Stimulated activated naive CD8-positive, alpha-beta T cell treated with anti-CD3 and anti-CD28 coated beads, Interleukin-15, amount 100 ng/mL, for 72 hours (primary cell): ENCODE measurements around the gene LARP4B.

Experiments
- ATAC-seq: fragments of 150-1000 bp; cut with Tn5 transposase; 2 replicates; pipeline ENCODE4 v1.10.0; 2021; ENCODE audit warnings: mild to moderate bottlenecking, moderate library complexity
- DNase-seq, 2 donors: peaks; one replicate each; pipeline ENCODE4 v3.0.0; 2021 to 2022
- H3K27ac Mint-ChIP-seq, 2 donors: one replicate each; pipeline ENCODE4 v1.8.0; 2022; ENCODE audit warnings: mild to moderate bottlenecking in 2 of 2, mixed read lengths in 2 of 2, moderate library complexity in 2 of 2
- H3K27me3 Mint-ChIP-seq: one replicate; pipeline ENCODE4 v1.8.0; 2022; ENCODE audit warnings: mixed read lengths
- H3K4me1 Mint-ChIP-seq: one replicate; pipeline ENCODE4 v1.8.0; 2022; ENCODE audit warnings: mild to moderate bottlenecking, mixed read lengths
- H3K4me3 Mint-ChIP-seq, 2 donors: one replicate each; pipeline ENCODE4 v1.8.0; 2022; ENCODE audit warnings: mild to moderate bottlenecking in 2 of 2, mixed read lengths in 2 of 2, moderate library complexity in 1 of 2
- H3K9me3 Mint-ChIP-seq, 2 donors: one replicate each; pipeline ENCODE4 v1.8.0; 2022; ENCODE audit warnings: mixed read lengths in 2 of 2

Gene LARP4B

DNA sequence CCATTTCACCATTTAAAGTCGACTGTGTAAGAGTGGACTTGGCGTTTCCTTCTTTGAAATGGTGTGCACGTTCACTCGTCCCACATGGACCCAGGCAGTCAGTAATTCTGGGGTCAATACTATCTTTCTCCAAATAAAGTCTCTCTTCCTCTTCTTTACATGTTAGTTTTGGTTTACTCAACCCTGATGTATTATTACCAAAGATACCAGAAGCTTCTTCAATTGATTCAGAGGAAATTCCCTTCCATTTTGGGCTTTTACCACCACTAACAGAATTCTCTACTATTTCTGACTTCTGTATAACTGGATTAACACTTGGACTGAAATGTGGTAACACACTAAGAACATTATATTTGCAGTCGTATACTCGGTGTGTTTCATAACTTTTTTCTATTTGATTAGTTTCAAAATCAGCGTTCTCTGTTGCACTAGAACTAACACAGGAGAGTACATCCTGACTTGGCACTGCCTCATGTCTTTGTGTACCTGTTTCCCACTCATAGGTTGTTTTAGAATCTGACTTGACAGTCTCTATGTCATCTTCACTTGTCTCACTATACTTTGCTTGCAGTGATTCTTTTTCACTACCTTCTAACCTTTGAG is 60.8 kb downstream of the LARP4B start:
- ATAC-seq (peak; percentile 64), DNase-seq (no peak)
- Mint-ChIP-seq H3K4me1 (peaks cover 34% of the 10 kb centered on the region), H3K4me3 (no peak overlapping the region), H3K27ac (peak overlapping the region; percentile 73 to 75), H3K27me3 (no peaks in the 10 kb centered on the region), H3K9me3 (no peaks in the 10 kb centered on the region)

DNA sequence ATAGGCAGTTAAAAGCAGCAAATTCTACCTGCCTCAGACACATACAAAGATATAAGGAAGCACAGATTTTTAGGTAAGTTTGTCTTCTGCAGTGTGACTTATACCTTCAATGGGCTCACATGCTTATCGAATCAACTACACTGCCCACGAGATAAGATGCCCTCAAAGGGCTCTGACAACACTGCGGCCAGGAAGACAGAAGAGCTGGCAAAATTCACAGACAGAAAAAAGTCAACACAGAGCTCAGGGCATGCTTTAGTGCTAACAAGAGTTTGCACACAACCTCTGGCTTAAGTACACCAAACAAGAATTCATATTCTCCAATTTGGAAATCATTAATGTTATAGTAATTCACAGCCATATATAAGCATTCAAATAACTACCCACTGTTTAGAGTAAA is 62.3 kb downstream of the LARP4B start:
- no peak for ATAC-seq
- no peaks in the 10 kb centered on the region for H3K9me3 Mint-ChIP-seq
- no peak for DNase-seq
- no peak overlapping the region for H3K4me3 Mint-ChIP-seq
- peak overlapping the region in 1 of 2 donors; percentile 71 for H3K27ac Mint-ChIP-seq
- no peaks in the 10 kb centered on the region for H3K27me3 Mint-ChIP-seq
- H3K4me1 Mint-ChIP-seq: peaks cover 40% of the 10 kb centered on the region

DNA sequence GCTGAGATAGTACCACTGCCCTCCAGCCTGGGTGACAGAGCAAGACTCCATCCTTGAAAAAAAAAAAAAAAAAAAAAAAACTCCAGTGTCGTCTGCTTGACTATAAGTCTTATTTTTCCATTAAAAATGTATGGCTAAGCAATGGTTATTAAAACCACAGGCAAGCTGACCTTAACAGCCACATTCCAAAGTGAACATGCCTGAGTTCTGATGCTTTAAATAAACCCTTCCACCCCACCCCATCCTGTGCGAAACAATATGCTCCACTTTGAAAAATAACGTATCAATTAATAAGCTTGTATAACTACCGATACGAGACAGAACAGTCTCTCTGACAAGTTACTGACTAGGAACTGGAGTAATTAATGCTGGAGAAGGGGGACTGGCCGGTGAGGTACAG is 63.7 kb downstream of the LARP4B start:
- peaks cover 40% of the 10 kb centered on the region for H3K4me1 Mint-ChIP-seq
- no peaks in the 10 kb centered on the region for H3K27me3 Mint-ChIP-seq
- H3K9me3 Mint-ChIP-seq: no peaks in the 10 kb centered on the region

DNA sequence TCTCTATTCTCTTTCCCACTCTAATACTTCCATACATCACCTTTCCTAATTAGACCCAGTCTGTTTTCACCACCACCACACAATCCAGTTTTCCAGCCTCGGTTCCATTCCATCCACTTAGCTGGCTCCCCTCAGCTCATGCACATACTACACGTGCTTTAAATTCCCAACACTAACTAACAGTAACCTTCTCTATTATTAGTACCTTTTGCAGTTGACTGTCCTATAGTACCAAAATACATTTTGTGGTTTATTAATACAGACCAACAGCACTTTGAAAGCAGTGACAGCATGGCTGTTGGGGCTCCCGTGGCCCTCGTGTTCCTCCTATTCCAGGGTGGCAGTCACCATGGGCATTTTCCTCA is 64.9 kb downstream of the LARP4B start:
- H3K27ac Mint-ChIP-seq: no peak overlapping the region
- no peak overlapping the region for H3K4me3 Mint-ChIP-seq
- ATAC-seq (no peak), DNase-seq (no peak)
- peaks cover 32% of the 10 kb centered on the region for H3K4me1 Mint-ChIP-seq
- no peaks in the 10 kb centered on the region for H3K27me3 Mint-ChIP-seq
- H3K9me3 Mint-ChIP-seq: no peaks in the 10 kb centered on the region

More for the DNA sequence above, 63.7 kb downstream of the LARP4B start:
- ATAC-seq: no peak
- H3K4me3 Mint-ChIP-seq: no peak overlapping the region
- no peak overlapping the region for H3K27ac Mint-ChIP-seq
- DNase-seq: no peak

DNA sequence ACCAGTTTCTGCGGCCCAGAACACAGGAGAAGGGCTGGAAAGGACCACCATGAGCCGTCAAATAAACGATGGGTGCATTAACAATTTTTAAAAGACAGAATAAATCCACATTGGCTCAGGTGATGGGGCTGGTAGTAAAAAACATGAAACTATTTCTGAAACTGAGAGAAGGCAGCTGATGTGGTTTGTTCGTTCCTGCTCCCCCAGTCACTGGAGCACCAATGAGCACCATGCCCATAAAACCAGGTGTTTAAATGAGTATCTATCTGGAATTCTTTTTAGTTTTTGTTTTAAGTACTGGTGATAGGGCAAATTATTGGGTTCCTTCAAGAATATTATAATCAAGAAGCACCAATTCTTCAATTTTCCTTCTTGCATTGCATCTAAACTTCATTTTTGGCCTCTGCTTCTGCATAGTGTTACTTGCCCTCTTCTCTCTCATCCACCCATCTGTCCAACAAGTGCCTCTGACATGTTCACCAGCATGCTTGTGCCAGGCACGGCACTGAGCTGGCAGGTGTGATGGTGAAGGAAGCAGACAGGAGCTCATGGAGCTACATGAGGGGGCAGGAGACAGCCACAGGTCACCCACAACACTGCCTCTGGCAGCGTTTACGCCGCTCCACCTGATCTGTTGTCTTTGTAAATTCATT is 65.5 kb downstream of the LARP4B start:
- H3K27ac Mint-ChIP-seq: no peak overlapping the region
- no peak overlapping the region for H3K4me3 Mint-ChIP-seq
- H3K27me3 Mint-ChIP-seq: no peaks in the 10 kb centered on the region
- H3K4me1 Mint-ChIP-seq: peaks cover 26% of the 10 kb centered on the region
- DNase-seq (no peak), ATAC-seq (no peak)
- no peaks in the 10 kb centered on the region for H3K9me3 Mint-ChIP-seq

DNA sequence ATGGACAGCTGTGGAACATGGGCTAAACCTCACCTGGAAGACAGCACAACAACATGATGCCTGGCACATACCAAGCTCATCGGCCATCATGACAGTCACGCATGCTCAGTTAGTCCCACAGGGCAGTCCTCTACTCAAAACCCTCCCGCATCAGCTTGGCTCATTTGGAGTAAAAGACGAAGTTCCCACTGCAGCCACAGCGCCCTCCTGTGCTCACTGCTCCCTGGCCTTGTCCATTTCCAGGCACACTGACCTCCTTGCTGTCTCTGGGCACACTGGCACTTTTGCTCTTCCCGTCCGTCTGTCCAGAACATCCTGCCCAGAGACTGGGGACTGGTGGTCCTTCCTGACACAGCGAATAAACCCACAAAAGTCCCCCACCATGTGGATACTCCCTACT is 66.2 kb downstream of the LARP4B start:
- Mint-ChIP-seq H3K27ac (no peak overlapping the region), H3K4me3 (no peak overlapping the region), H3K4me1 (peaks cover 21% of the 10 kb centered on the region), H3K9me3 (no peaks in the 10 kb centered on the region), H3K27me3 (no peaks in the 10 kb centered on the region)
- ATAC-seq: no peak
- no peak for DNase-seq

DNA sequence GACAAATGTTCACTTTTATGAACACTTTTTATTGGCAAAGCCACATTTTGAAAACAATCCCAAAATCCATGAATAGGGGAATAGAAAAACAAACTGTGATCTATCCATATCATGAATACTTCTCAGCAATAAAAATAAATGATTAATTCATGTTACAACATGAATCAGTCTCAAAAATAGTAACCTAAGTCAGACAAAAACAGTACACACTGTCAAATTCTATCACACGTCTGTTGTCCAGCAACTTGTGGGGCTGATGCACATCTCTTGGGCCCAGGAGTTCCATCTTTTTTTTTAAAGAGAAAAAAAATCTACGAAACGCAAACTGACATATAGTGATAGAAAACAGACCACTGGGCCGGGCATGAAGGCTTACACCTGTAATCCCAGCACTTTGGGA is 71.0 kb downstream of the LARP4B start:
- no peaks in the 10 kb centered on the region for H3K27me3 Mint-ChIP-seq

DNA sequence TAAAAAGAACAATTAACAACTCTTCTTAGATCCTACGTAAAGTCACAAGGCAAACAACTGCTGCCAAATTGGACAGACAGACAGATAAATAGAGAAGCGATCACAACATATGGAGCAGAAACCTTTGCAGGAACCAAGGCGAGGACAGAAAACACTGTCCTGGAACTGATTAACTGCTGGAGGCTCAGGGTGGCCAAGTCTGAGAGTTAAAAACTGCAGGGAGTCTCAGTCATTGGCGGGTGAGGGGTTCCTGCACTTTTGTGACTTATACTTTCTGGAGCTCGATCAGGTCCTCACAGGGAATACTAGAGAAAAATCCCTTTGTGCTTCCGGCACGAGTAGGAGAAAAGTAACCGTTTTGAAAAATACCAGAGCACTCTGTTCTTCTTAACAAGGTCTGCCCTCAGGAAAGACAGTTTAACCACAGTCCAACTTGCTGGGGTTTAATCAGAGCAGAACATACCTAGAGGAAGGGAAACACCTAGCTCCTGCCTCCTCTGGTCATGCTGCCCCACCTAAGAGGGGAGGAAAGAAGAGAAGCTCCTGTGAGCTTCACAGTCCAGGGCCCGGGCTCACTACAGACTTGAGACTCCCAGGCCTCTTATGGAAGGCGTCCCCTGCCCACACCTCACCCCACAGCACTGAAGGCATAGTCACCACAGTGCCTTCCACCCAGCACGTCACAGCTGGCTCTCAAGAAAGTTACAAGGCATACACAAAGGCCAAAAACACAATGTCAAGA is 74.9 kb downstream of the LARP4B start:
- H3K27me3 Mint-ChIP-seq: no peaks in the 10 kb centered on the region
- H3K9me3 Mint-ChIP-seq: no peaks in the 10 kb centered on the region
- H3K4me1 Mint-ChIP-seq: peaks cover 23% of the 10 kb centered on the region
- DNase-seq (no peak), ATAC-seq (no peak)
- H3K4me3 Mint-ChIP-seq: no peak overlapping the region
- H3K27ac Mint-ChIP-seq: peak overlapping the region in 1 of 2 donors; percentile 45

More for the DNA sequence above, 71.0 kb downstream of the LARP4B start:
- peaks cover 11% of the 10 kb centered on the region for H3K4me1 Mint-ChIP-seq
- ATAC-seq (no peak), DNase-seq (no peak)
- no peak overlapping the region for H3K4me3 Mint-ChIP-seq
- peak overlapping the region in 1 of 2 donors; percentile 12 for H3K27ac Mint-ChIP-seq
- H3K9me3 Mint-ChIP-seq: no peaks in the 10 kb centered on the region

DNA sequence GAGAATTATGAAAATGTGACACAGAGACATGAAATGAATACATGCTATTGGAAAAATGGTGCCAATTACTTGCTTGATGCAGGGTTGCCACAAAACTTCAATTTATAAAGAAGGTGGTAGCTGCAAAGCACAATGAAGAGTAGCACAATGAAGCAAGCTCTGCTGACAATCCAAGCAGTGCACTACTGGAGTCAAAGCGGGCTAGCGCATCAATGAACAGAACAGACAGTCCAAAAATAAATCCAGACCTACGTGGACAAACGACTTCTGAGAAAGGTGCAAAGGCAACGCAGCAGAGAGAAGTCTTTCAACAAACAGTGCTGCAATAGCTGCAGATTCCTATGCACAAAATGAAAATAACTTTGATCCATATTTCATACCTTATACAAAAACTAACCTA is 75.8 kb downstream of the LARP4B start:
- no peak overlapping the region for H3K27ac Mint-ChIP-seq
- H3K4me3 Mint-ChIP-seq: no peak overlapping the region
- ATAC-seq (no peak), DNase-seq (no peak)
- peaks cover 32% of the 10 kb centered on the region for H3K4me1 Mint-ChIP-seq
- no peaks in the 10 kb centered on the region for H3K27me3 Mint-ChIP-seq
- H3K9me3 Mint-ChIP-seq: peaks cover 6 to 8% of the 10 kb centered on the region in 2 donors

DNA sequence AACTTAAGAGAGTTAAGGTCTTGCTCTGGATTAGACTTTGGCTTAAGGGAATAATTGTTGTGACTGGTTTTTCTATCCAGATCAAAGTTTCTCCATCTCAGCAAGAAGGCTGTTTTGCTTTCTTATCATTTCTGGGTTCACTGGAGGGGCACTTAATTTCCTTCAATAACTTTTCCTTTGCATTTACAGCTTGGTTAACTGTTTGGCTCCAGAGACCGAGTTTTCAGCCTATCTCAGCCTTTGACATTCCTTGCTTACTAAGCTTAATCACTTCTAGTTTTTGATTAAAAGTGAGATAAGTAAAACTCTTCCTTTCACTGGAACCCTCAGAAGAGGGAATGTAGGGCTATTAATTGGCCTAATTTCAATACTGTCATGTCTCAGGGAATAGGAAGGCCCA is 76.4 kb downstream of the LARP4B start:
- no peak for DNase-seq
- ATAC-seq: no peak
- Mint-ChIP-seq H3K9me3 (peaks cover 8 to 13% of the 10 kb centered on the region in 2 donors), H3K4me3 (no peak overlapping the region), H3K27ac (no peak overlapping the region), H3K27me3 (no peaks in the 10 kb centered on the region), H3K4me1 (peaks cover 33% of the 10 kb centered on the region)

DNA sequence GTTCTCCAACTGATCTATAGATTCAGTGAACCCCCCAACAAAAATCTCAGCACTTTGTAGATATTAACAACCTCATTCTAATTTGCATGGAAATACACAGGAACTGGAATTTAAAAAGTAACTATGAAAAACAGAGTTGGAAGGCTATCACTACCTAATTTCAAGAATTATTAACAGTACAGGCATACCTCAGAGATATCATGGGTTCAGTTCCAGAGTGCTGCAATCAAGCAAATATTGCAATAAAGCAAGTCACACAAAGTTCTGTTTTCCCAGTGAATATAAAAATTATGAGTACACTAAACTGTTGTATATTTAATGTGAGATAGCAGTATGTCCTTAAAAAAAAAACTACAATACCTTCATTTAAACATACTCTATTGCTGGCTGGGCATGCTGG is 78.5 kb downstream of the LARP4B start:
- DNase-seq (no peak), ATAC-seq (no peak)
- no peak overlapping the region for H3K27ac Mint-ChIP-seq
- peaks cover 46% of the 10 kb centered on the region for H3K4me1 Mint-ChIP-seq
- H3K9me3 Mint-ChIP-seq: peaks cover 8 to 13% of the 10 kb centered on the region in 2 donors
- no peak overlapping the region for H3K4me3 Mint-ChIP-seq
- no peaks in the 10 kb centered on the region for H3K27me3 Mint-ChIP-seq

DNA sequence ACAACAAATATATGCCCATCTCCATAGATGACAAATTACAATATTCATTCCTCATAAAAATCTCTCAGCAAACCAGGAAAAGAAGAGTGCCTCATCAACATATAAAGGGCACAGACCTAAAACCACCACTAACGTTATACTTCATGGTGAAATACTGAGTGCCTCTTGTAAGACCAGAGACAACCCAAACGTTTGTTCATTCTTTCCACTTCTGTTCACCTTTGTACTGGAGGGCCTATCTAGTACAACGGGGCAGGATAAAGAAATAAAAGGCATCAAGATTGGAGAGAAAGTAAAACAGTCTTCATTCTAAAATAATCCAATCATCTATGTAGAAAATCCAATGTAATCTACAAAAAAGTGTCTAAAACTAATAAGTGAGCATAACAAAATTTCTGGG is 79.1 kb downstream of the LARP4B start:
- Mint-ChIP-seq H3K4me3 (no peak overlapping the region), H3K27ac (peak overlapping the region; percentile 43 to 84), H3K4me1 (peaks cover 53% of the 10 kb centered on the region), H3K27me3 (no peaks in the 10 kb centered on the region), H3K9me3 (peaks cover 8 to 13% of the 10 kb centered on the region in 2 donors)
- ATAC-seq (no peak), DNase-seq (no peak)

DNA sequence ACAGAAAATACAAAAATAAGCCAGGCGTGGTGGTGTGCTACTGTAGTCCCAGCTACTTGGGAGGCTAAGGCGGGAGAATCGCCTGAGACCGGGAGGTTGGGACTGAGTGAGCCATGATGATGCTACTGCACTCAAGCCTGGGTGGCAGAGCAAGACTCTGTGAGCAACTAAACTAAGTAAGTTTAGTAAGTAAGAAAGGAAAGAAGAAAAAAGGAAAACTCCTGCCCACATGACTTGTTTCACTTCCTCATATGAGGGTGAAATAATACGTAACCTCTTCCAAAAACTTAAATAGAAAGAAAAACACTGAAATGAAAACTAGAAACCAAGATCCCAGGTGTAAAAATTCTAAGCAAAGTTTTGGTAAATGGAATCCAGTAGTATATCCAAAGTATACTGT is 79.6 kb downstream of the LARP4B start:
- Mint-ChIP-seq H3K4me1 (peaks cover 53% of the 10 kb centered on the region), H3K27ac (peak overlapping the region; percentile 47 to 84), H3K4me3 (peak overlapping the region in 1 of 2 donors; percentile 55), H3K27me3 (no peaks in the 10 kb centered on the region), H3K9me3 (peaks cover 8 to 13% of the 10 kb centered on the region in 2 donors)
- DNase-seq: no peak
- ATAC-seq: no peak

DNA sequence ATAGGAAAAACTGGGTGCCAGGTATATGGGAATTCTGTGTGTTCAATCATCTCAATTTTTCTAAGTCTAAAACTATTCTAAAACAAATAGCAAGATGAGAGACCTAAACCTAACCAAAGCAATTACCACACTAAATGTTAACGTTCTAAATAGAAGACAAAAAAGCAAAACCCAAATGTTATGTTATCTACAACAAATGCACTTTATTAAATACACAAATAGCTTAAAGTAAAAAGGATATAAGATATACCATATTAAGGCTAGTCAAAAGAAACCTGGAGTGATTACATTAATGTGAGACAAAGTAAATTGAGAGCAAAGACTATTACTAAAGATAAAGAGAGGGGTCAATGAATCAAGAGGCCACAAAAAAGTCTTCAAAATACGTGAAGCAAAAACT is 81.4 kb downstream of the LARP4B start:
- H3K9me3 Mint-ChIP-seq: peaks cover 8 to 13% of the 10 kb centered on the region in 2 donors
- no peak overlapping the region for H3K4me3 Mint-ChIP-seq
- H3K27me3 Mint-ChIP-seq: no peaks in the 10 kb centered on the region
- H3K27ac Mint-ChIP-seq: no peak overlapping the region
- DNase-seq: no peak
- no peak for ATAC-seq
- H3K4me1 Mint-ChIP-seq: peaks cover 69% of the 10 kb centered on the region

DNA sequence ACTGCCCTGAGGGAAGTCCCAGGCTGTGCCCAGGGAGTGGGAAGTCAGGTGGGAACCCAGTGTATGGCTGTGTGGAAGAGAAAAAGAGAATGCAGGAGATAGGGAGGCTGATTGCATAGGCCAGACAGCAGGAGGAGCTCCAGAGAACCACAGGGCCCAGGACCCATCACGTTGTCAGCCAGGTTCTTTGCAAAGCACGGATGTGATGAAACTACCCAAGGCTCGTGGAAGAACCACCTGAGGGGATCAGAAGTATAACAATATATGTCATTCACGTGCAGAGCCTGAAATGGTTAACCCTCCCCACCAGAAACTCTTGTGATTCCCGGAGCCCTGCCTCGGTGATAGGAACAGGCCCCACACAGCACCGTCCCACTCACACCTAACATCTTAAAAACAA is 83.6 kb downstream of the LARP4B start:
- peak overlapping the region in 1 of 2 donors; percentile 85 for H3K27ac Mint-ChIP-seq
- ATAC-seq (no peak), DNase-seq (no peak)
- peaks cover 8 to 13% of the 10 kb centered on the region in 2 donors for H3K9me3 Mint-ChIP-seq
- peaks cover 68% of the 10 kb centered on the region for H3K4me1 Mint-ChIP-seq
- no peak overlapping the region for H3K4me3 Mint-ChIP-seq
- no peaks in the 10 kb centered on the region for H3K27me3 Mint-ChIP-seq

DNA sequence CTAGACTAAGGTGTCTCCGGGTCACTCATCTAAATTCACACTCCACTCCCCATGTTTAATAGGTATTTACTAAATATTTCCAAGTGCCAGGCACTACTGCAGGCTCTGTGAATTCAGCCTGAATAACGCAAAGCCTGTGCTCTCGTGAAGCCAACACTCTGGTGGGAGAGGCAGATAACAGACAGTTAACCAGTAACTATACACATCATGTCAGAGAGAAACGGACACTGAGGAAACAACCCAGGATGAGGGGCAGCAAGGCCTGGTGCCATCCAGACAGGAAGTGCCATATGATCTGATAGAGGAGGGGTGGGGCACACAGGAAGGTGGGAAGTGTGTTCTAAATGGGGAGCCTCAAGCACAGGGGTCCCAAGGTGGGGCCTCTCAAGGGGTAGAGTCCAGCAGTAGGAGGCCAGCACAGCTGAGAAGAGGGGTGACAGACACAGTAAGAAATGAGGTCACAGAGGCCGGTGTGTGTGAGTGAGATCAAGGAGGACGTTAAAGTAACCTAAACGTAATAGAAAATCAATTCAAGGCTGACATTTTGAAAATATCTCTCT is 85.3 kb downstream of the LARP4B start:
- no peak for ATAC-seq

More for the DNA sequence above, 85.3 kb downstream of the LARP4B start:
- H3K27me3 Mint-ChIP-seq: no peaks in the 10 kb centered on the region
- H3K4me3 Mint-ChIP-seq: no peak overlapping the region
- H3K4me1 Mint-ChIP-seq: peaks cover 52% of the 10 kb centered on the region
- DNase-seq: no peak
- H3K9me3 Mint-ChIP-seq: peaks cover 8 to 10% of the 10 kb centered on the region in 2 donors
- peak overlapping the region; percentile 54 to 75 for H3K27ac Mint-ChIP-seq
